RCC 7860 (cell line): ENCODE results near the gene GULP1.

Experiments
- DNase-seq: peaks from one replicate; pipeline ENCODE4 v3.0.0-alpha.2; 2015; ENCODE audit warnings: low spot score
- FAIRE-seq: peaks from 2 replicates; lab custom pipeline; 2012; peaks lifted over from hg19 to GRCh38; lab: Jason Lieb, UNC

GULP1 gene

GRCh38 chr2:188627471-188627870 is 335.8 kb downstream of the GULP1 start:
- FAIRE-seq (no peak), DNase-seq (no peak)

DNA sequence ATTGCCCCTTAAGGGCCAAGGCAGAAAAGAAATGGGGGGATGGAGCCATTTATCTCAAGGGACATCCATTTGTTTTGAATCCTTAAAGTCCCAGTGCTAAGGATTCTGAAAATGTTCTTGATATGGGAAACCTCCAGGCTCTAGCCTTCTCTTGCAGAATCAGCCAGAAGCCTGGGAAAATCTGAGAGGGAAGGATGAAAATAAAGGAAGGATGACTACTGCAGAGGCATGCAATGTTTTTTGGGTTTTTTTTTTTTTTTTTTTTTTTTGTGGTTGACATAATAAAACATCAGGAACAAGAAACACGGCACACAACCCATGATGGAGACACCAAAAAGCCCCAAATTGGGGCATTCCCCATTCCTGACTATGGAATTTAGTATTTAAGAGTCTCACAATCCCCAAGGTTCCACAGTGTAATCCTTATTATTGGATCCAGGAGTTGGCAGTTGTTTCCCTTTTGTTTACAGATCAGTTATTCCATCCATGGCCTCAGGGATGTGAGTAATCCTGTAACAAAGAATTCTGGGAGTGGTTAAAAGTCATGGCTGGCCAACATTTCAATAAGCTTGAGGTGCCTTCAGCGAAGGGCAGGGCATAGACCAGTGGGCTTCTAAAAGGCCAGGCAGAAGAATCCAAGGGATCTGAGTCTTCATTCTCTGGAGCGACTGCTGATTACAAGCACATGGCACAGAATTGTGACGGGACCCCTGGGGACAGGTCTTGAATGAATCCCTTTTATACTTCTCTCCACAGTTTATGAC is 337.5 kb downstream of the GULP1 start:
- DNase-seq (no peak), FAIRE-seq (no peak)

GRCh38 chr2:188629753-188630527 is 338.3 kb downstream of the GULP1 start:
- DNase-seq (no peak), FAIRE-seq (no peak)

- DNase-seq (no peak), FAIRE-seq (no peak)
These were observed 339.5 kb downstream of the GULP1 start for GRCh38 chr2:188631037-188631809.

GRCh38 chr2:188634656-188635055 is 343.0 kb downstream of the GULP1 start:
- FAIRE-seq (no peak), DNase-seq (no peak)
